HG02678 (cell line): ENCODE measurements around the gene MAN1C1.
A peak's percentile ranks its signal among the peaks of the same experiment; 100 is the strongest.

Source experiments
- ATAC-seq: cut with Tn5 transposase; IDR thresholded peaks from one replicate; pipeline ENCODE4 v1.9.1; 2021; ENCODE audit warnings: mild to moderate bottlenecking, moderate library complexity; ENCODE audit not compliant: unreplicated experiment

MAN1C1 gene

DNA sequence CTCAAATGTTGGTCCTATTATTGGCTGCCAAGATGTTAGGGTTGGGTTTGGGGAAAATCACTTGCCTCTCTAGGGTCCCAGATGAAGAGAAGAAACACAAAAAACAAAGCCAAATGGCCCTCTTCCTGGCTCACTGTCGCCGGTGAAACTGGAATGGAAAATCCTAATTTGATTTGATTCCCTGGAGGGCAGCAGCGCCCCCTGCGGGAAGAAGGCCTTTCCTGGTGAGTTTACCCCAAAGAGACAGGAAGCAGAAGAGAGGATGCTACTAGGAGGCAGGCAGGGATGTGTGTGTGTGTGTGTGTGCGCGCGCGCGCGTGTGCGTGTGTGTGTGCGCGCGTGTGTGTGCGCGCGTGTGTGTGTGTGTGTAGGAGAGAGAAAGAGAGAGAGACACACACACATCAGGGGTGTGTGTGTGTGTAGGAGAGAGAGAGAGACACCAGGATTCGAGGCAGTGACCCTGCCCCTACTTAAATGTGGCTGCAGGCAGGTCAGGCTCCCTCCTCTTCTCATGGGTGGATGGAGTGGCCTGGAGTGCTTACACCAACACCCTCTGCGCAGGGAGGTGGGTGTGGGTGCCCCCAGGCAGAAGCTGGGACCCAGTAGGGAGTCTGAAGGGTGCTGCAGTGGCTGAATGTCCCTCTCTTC is 180.3 kb downstream of the MAN1C1 start:
- ATAC-seq, result no peak

- ATAC-seq, result no peak
Measured at GRCh38 chr1:25797939-25798338, 181.3 kb downstream of the MAN1C1 start.

DNA sequence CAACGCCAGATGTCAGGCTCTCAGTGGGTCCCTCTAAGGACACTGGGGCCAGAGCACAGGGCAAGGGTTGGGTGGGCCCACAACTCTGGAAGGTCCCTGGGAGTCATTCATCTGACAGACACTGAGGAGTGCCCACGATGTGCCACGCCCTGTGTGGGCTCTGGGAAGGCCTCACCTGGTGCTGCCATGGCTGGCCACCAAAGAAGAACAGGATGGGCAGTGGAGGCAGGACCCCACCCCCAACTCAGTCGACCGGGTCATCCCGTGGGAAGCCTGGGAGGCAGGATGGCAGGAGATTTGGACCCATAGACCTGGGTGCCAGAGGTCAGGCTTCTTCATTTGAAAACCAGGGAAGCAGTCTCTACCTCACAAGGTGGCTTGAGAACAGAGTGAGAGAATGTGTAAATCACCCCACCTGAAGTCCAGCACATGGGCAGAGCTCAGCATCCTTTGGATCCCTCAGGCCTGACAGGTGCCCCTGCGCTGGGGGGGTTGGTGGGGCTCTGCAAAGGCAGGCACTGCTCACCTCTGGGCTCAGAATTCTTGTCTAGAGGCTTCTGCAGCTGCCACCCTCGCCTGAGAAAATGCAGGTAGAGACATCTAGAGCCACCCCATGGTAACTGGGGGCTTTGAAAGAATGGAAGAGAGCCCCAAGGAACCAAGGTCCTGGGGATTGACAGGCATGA is 182.2 kb downstream of the MAN1C1 start:
- no peak for ATAC-seq

DNA sequence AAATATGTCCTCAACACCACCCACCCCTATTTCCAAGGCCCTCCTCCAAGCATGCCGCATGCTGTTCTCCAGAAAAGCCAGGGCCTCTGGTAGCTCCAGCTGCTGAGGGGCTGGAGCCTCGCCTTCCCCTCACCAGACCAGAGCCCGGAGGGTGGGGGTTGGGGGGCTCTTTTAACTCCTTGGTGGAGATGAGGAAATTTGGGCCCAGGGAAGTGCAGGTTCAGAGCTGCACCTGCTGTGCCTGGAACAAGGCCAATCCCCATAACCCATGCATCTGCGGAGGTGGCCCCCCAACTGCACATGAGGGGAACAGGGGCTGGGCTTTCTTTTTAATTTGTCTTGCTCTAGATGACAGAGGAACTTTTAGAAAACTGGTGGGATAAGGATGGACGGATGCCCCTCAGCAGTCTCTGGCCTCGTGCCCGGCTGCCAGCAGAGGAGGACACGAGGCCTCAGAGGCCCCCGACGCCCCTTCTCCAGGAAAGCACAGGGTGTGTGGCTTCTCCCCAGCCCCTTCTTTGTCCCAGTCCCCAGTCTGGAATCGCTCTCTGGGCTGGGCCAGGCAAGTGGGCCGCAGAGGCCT is 182.9 kb downstream of the MAN1C1 start:
- ATAC-seq, result no peak

DNA sequence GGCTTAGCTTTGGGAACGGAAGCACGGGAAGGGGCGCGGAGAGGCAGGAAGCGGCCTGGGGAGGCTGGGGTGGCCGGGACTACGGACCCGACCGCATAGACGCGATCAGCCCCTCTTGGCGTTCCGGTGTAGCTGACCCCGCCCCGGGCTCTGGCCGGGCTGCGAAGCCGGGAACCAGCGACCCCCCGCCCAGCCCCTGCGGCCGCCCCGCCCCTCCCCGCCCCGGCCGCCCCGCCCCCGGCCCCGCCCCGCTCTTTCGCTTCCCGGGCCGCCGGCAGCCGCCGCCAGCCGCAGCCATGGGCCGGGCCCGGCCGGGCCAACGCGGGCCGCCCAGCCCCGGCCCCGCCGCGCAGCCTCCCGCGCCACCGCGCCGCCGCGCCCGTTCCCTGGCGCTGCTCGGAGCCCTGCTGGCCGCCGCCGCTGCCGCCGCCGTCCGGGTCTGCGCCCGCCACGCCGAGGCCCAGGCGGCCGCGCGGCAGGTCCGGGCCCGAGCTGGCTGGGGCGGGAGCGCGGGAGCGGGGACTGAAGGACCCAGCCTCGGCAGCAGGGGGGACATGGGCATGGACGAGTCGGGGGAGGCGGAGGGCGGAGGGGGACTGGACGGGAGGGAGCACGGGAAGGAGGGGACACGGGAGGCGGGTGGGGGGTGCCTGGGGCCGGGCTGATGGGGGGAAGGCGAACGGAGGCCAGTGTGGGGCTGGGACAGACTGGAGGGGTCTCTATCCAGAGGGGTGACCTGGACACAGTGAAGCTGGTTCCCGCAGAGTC is 183.5 kb downstream of the MAN1C1 start, which contains the start of gene SELENON:
Gene SELENON, plus strand, starts transcription at position 259 of the 768 bp plus-strand sequence. Its CDS starts 38 bp downstream, at position 297.
- ATAC-seq, result no peak

DNA sequence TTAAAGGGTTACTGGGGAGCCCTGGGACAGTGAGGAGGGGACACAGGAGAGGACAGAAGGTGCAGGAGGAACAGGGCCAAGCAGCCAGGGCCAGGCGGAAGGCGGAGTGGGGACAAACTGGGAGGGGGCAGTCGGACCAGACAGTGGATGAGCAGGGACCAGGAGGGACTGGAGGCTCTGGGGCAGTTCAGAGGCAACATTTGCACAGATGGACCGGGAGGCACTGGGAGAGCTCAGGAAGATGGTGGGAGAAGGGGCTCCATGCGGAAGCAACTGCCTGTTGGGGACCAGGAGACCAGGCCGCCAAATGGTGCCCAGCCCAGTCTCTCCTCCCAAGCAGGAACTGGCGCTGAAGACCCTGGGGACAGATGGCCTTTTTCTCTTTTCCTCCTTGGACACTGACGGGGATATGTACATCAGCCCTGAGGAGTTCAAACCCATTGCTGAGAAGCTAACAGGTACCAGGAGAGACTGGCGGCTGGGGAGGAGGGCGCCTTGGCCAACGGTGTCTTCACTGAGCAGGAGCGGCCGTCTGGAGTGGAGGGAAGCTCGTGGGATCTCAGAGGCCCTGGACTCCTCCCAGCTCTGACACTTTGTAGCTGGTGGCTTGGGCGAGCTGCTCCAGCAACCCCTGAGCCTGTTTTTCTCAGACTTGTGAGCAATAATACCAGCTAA is 184.2 kb downstream of the MAN1C1 start:
- no peak for ATAC-seq

- peak; percentile 62 for ATAC-seq
Measured at GRCh38 chr1:25802915-25803314, 186.3 kb downstream of the MAN1C1 start.

- no peak for ATAC-seq
Measured at GRCh38 chr1:25803368-25803767, 186.8 kb downstream of the MAN1C1 start.

GRCh38 chr1:25804244-25804963 is 187.8 kb downstream of the MAN1C1 start:
- no peak for ATAC-seq

DNA sequence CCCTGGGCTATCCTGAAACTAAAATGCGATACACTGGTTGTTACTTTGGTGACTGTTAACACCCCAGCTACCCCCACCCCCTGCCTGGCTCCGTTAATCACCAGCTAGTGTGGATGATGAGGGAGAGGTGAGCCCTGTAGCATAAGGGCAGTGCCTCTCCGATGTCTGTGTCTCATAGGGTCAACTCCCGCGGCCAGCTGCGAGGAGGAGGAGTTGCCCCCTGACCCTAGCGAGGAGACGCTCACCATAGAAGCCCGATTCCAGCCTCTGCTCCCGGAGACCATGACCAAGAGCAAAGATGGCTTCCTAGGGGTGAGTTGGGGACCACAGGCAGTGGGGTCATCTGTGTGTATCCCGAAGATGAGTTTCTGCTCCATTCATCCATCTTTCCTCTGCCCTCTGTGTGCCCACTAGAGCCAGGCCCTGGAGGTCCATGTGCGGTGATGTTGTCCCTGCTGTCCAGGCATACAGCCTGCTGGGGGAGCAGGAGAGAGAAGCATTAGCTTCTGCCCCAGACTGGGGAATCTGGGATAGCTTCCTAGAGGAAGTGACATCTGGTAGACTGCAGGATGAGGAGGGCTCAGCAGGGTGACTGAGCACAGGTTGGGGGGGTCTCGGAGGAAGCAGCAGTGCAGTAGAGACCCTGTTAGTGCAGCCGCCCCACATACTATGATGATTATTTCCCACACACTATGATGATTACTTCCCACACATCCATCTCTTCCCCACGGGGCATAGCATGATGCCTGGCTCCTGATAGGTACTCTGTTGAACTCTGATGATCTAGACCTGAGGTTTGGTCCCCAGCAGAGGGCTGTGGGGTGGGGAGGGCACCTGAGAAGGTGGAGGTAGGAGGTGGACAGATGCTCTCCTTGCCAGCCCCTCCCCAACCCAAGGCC is 188.6 kb downstream of the MAN1C1 start:
- ATAC-seq, result no peak

DNA sequence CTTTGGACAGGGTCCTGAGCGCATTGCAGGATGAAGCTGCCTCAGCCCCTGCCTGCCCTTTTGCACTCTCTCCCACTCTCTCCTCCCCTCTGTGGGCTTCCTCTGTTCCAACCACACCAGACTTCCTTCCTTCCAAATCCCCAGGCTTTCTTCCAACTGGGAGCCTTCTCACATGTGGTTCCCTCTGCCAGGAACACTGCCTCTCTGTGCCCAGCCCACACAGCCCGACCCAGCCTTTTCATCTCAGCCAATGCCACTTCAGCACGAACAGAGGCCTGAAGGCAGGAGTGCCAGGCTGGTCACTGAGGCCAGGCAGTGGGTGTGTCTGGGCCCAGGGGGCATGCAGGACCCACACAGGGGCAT is 189.3 kb downstream of the MAN1C1 start:
- ATAC-seq, result no peak

DNA sequence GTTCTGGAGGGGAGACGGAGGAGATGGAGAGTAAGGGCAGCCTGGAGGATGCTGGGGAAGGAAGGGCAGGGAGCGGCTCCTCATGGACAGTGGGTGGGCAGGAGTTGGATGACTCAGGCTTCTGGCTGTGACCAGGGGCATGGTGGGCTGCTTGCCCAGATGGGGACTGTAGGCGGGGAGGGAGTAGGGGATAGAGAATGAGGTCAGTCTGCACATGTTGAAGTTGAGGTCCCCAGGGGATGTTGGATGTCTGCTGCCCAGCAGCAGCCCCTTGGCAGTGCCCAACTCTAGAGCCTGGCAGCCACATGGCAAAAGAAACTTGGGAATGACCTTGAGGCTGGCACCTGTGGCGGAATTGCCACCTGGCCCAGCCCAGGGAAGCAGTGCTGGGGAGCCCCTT is 189.8 kb downstream of the MAN1C1 start:
- ATAC-seq, result no peak

DNA sequence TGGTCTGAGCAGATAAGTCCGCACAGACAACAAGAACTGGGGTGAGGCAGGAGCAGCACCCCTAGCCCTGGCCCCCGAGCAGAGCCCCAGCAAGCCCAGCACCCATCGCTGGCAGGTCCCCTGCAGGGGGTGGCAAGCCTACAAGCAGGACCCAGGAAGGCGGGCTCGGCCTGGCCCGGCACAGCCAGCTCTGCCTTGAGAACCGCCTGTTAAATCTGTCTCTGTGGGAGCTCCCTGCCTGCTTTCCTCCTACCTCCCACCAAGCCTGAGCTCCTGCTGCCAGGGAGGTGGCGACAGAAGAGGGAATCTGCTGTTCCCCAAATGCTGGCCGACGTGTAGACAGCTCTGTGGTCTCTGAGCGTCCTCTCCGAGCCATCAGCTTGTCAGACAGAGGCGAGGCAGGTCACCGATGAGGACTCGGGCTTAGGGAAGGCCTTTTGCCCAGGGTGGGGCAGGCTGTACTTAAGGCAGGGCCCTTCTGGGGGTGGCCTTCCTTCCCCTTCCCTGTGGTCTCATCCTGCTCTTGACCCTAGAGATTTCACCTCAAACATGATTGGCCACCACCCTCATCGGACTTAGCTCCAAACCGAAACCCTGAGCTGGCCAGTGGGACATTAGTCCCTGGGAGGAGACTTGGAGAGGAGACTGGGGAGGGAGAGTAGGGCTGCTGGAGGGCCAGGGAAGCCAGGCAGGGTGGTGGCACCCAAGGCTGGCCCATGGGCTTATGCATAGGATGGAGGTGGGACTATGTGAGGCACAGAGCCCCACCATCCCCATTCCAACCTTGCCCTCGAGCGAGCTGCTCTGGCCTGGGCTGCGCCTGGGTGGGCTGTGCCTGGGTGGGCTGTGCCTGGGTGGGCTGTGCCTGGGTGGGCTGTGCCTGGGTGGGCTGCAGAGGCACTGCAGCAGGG is 191.1 kb downstream of the MAN1C1 start:
- no peak for ATAC-seq

GRCh38 chr1:25808481-25809244 is 192.1 kb downstream of the MAN1C1 start:
- ATAC-seq, result no peak

GRCh38 chr1:25809283-25809926 is 192.8 kb downstream of the MAN1C1 start:
- ATAC-seq, result no peak

GRCh38 chr1:25809929-25810328 is 193.3 kb downstream of the MAN1C1 start:
- no peak for ATAC-seq
